Measurements from ENCODE around the gene STUM. TPM values are rescaled to one million over a fixed set of nuclear protein-coding genes. Genes with fewer than 3 reads are reported as not detected.

The STUM gene
- total and polyA plus RNA-seq, 2 donors (not counting 1 experiment from before 2014, with no cell fraction given), result 0.01 TPM; not detected in 1

- Histone ChIP-seq H4K20me1 (ENCODE audit: control insufficient read depth, extremely low read depth, insufficient read depth, low read length) (no peaks in the 10 kb centered on the region), H3K4me2 (ENCODE audit: extremely low read depth, insufficient read depth, low read length) (no peak overlapping the region), H3K4me3 (replicated peaks in 1 of 4; ENCODE audit: control extremely low read depth in 1 of 4, insufficient read depth in 1 of 4, low read depth in 3 of 4, low read length in 4 of 4) (no peak overlapping the region), H3K27me3 (ENCODE audit: control insufficient read depth, insufficient read depth, low read length) (peaks cover 13% of the 10 kb centered on the region), H2AFZ (ENCODE audit: low read length) (no peak overlapping the region), H3K27ac (ENCODE audit: insufficient read depth, low read length) (no peak overlapping the region), H3K79me2 (ENCODE audit: control insufficient read depth, insufficient read depth, low read length) (no peaks in the 10 kb centered on the region), H3K4me1 (ENCODE audit: control insufficient read depth, extremely low read depth, insufficient read depth, low read length) (peaks cover 13% of the 10 kb centered on the region), H3K9me3 (ENCODE audit: control insufficient read depth, insufficient read depth, low read depth, low read length) (no peaks in the 10 kb centered on the region), H3K36me3 (ENCODE audit: control insufficient read depth, insufficient read depth, low read length) (no peaks in the 10 kb centered on the region), H3K9ac (ENCODE audit: insufficient read depth, low read length) (no peak overlapping the region)
- DNase-seq (ENCODE audit: low read depth in 2 of 2), result no peak
- TF ChIP-seq EZH2 (IDR thresholded peaks at IDR 0.05; ENCODE audit: low read length, missing control alignments) (no peak), CTCF (conservative IDR thresholded peaks at IDR 0.05 in 1 of 2, IDR thresholded peaks at IDR 0.05 in 1 of 2; ENCODE audit: low read depth in 1 of 2, low read length in 2 of 2) (no peak)
Measured at GRCh38 chr1:226603858-226604559, 55.4 kb downstream of the STUM start.

GRCh38 chr1:226604560-226605317, 56.2 kb downstream of the STUM start:
- Histone ChIP-seq H3K4me1 (ENCODE audit: control insufficient read depth, extremely low read depth, insufficient read depth, low read length) (peaks cover 13% of the 10 kb centered on the region), H3K27me3 (ENCODE audit: control insufficient read depth, insufficient read depth, low read length) (peaks cover 6% of the 10 kb centered on the region), H3K9me3 (ENCODE audit: control insufficient read depth, insufficient read depth, low read depth, low read length) (no peaks in the 10 kb centered on the region), H3K4me3 (replicated peaks in 1 of 4; ENCODE audit: control extremely low read depth in 1 of 4, insufficient read depth in 1 of 4, low read depth in 3 of 4, low read length in 4 of 4) (no peak overlapping the region), H3K79me2 (ENCODE audit: control insufficient read depth, insufficient read depth, low read length) (no peaks in the 10 kb centered on the region), H4K20me1 (ENCODE audit: control insufficient read depth, extremely low read depth, insufficient read depth, low read length) (no peaks in the 10 kb centered on the region), H3K4me2 (ENCODE audit: extremely low read depth, insufficient read depth, low read length) (no peak overlapping the region), H3K9ac (ENCODE audit: insufficient read depth, low read length) (no peak overlapping the region), H3K27ac (ENCODE audit: insufficient read depth, low read length) (no peak overlapping the region), H3K36me3 (ENCODE audit: control insufficient read depth, insufficient read depth, low read length) (no peaks in the 10 kb centered on the region), H2AFZ (ENCODE audit: low read length) (no peak overlapping the region)
- no peak for DNase-seq (ENCODE audit: low read depth in 2 of 2)
- no peak for TF ChIP-seq CTCF (conservative IDR thresholded peaks at IDR 0.05 in 1 of 2, IDR thresholded peaks at IDR 0.05 in 1 of 2; ENCODE audit: low read depth in 1 of 2, low read length in 2 of 2)
- TF ChIP-seq EZH2 (IDR thresholded peaks at IDR 0.05; ENCODE audit: low read length, missing control alignments), result no peak

DNA sequence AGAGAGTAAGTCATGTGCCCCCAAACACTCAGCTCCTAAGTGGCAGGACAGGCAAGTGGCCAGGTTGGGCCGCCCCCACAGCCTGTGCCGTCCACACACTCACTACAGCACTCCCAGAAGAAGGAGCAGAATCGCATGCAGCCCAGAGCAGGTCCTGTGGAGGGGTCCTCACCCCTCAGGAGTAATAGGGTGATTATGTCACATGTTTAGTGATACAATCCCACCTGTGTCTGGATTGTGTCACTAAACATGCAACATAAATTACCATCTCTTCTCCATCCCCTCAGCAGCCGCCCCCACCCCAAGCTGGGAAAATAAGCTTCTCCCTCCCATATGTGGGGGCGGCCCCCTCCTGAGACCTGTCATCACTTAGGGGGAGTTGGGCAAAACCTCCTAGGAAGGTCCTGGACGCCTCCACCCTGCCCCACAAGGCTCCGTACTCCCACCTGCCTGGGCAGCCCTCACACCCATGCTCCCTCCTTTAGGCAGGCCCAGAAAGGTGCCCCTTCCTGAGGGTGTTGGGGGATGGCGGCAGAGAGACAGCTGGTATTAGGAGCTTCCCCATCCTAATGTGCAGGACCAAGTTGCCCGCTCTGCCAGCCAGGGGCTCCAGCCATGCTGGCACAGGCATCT, 56.9 kb downstream of the STUM start:
- H3K4me2 ChIP-seq (ENCODE audit: extremely low read depth, insufficient read depth, low read length), result no peak overlapping the region
- no peak overlapping the region for H3K9ac ChIP-seq (ENCODE audit: insufficient read depth, low read length)

More for the DNA sequence above, 56.9 kb downstream of the STUM start:
- Histone ChIP-seq H3K27ac (ENCODE audit: insufficient read depth, low read length) (no peak overlapping the region), H3K79me2 (ENCODE audit: control insufficient read depth, insufficient read depth, low read length) (no peaks in the 10 kb centered on the region), H3K4me1 (ENCODE audit: control insufficient read depth, extremely low read depth, insufficient read depth, low read length) (peaks cover 13% of the 10 kb centered on the region), H3K9me3 (ENCODE audit: control insufficient read depth, insufficient read depth, low read depth, low read length) (no peaks in the 10 kb centered on the region), H3K27me3 (ENCODE audit: control insufficient read depth, insufficient read depth, low read length) (peaks cover under 1% of the 10 kb centered on the region), H2AFZ (ENCODE audit: low read length) (no peak overlapping the region), H4K20me1 (ENCODE audit: control insufficient read depth, extremely low read depth, insufficient read depth, low read length) (no peaks in the 10 kb centered on the region), H3K4me3 (replicated peaks in 1 of 4; ENCODE audit: control extremely low read depth in 1 of 4, insufficient read depth in 1 of 4, low read depth in 3 of 4, low read length in 4 of 4) (no peak overlapping the region), H3K36me3 (ENCODE audit: control insufficient read depth, insufficient read depth, low read length) (no peaks in the 10 kb centered on the region)
- TF ChIP-seq CTCF (conservative IDR thresholded peaks at IDR 0.05 in 1 of 2, IDR thresholded peaks at IDR 0.05 in 1 of 2; ENCODE audit: low read depth in 1 of 2, low read length in 2 of 2) (no peak), EZH2 (IDR thresholded peaks at IDR 0.05; ENCODE audit: low read length, missing control alignments) (no peak)
- DNase-seq (ENCODE audit: low read depth in 2 of 2), result no peak

All from fibroblast of lung (primary cell).